ENCODE data around the gene OCA2.

DNA sequence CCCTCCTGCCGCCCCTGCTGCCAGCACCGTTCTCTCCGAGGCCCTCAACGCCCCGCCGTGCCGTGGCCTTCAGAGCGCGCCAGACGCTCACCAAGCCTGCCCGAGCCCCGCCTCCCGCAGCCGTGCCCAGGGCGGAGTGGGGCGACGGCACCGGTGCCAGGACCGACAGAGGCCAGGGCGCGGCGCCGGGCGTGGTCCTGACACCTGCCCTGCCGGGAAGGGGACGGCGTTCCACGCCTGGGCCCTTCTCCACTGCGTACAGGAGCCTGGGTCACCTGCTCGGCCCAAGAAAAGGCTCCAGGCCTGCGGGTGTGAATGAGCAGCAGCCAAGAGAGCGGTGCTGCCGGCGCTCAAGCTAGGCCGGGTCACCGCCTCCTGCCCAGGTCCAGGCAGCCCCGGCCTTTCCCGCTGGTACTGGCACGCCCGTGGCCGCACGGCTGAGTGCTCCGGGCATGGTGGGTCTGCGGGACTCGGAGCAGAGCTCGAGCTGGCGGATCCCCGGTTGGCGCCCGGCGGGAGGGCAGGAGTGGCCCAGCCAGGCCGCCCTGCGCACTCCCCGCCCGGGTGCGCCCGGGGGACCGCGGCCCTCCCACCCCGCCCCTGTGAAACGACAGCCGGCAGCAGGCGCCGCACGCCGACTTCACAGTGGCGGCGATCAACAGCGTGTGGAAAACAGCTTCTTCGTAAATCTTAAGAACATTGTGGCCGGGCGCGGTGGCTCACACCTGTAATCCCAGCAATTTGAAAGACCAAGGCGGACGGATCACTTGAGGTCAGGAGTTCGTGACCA, 4.2 kb downstream of the OCA2 start:
- TF ChIP-seq, protein P1, sequence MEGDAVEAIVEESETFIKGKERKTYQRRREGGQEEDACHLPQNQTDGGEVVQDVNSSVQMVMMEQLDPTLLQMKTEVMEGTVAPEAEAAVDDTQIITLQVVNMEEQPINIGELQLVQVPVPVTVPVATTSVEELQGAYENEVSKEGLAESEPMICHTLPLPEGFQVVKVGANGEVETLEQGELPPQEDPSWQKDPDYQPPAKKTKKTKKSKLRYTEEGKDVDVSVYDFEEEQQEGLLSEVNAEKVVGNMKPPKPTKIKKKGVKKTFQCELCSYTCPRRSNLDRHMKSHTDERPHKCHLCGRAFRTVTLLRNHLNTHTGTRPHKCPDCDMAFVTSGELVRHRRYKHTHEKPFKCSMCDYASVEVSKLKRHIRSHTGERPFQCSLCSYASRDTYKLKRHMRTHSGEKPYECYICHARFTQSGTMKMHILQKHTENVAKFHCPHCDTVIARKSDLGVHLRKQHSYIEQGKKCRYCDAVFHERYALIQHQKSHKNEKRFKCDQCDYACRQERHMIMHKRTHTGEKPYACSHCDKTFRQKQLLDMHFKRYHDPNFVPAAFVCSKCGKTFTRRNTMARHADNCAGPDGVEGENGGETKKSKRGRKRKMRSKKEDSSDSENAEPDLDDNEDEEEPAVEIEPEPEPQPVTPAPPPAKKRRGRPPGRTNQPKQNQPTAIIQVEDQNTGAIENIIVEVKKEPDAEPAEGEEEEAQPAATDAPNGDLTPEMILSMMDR (IDR thresholded peaks at IDR 0.05) = no peak
- no peak for TF ChIP-seq POLR2A (IDR thresholded peaks at IDR 0.05)
